Endothelial cell of umbilical vein (primary cell): ENCODE data around the gene GLRB. TPM values are rescaled to one million over a fixed set of nuclear protein-coding genes. Genes with fewer than 3 reads are reported as not detected.

Experiments
- BruUV-seq: library from RNA; stranded (reverse); fragments of 400-500 nt; replicated peaks from 2 replicates; lab custom pipeline; 2021; lab: Mats Ljungman, UMichigan
- CTCF ChIA-PET: fragments of 300-600, 350-600 bp; sonication (Branson Sonifier 250); formaldehyde crosslinking; loops from one replicate; lab custom pipeline; 2021; ENCODE audit warnings: antibody characterized with exemption, inconsistent platforms; lab: Charles Lee
- POLR2A ChIA-PET: fragments of 300-600, 350-600 bp; sonication (Branson Sonifier 250); formaldehyde crosslinking; loops from one replicate; lab custom pipeline; 2021; ENCODE audit warnings: antibody characterized with exemption, inconsistent platforms; lab: Charles Lee
- DNase-seq: peaks from one replicate; pipeline ENCODE4 v3.0.0-alpha.2; 2011; ENCODE audit warnings: low read depth, low spot score
- FAIRE-seq: peaks from 2 replicates; lab custom pipeline; 2011; peaks lifted over from hg19 to GRCh38; lab: Jason Lieb, UNC
- H2AFZ ChIP-seq: 2 replicates; pipeline ENCODE4 v1.6.0; 2012; ENCODE audit warnings: low read depth, low read length, control low read depth, inconsistent platforms
- H3K27ac ChIP-seq: 2 replicates; pipeline ENCODE4 v1.5.1; 2011; ENCODE audit warnings: low read depth, mild to moderate bottlenecking, control low read depth, low read length, moderate library complexity; ENCODE audit not compliant: insufficient read depth
- H3K27me3 ChIP-seq, 2 experiments: 2 replicates each; pipeline versions ENCODE4 v1.6.0 to v1.6.1; 2011; ENCODE audit warnings: low read length in 2 of 2, mixed read lengths in 1 of 2; ENCODE audit not compliant: control insufficient read depth in 2 of 2, insufficient read depth in 2 of 2
- H3K36me3 ChIP-seq, 2 experiments: 2 replicates in 1 of 2; 3 replicates in 1 of 2; pipeline ENCODE4 v1.5.1; 2011; ENCODE audit warnings: low read length in 2 of 2, mild to moderate bottlenecking in 1 of 2, moderate library complexity in 1 of 2; ENCODE audit not compliant: control insufficient read depth in 2 of 2, insufficient read depth in 2 of 2; ENCODE audit errors: extremely low read depth in 1 of 2
- H3K4me1 ChIP-seq: 3 replicates; pipeline ENCODE4 v1.5.1; 2011; ENCODE audit warnings: mild to moderate bottlenecking, low read length; ENCODE audit not compliant: control insufficient read depth, insufficient read depth; ENCODE audit errors: extremely low read depth
- H3K4me2 ChIP-seq: 2 replicates; pipeline ENCODE4 v1.6.1; 2011; ENCODE audit warnings: low read length, control low read depth, mixed read lengths; ENCODE audit not compliant: insufficient read depth
- H3K4me3 ChIP-seq, 3 experiments: fragments of 200-600 bp in 1 of 3; sonication (generic), shearing (Covaris generic) in 1 of 3; replicated peaks in 1 of 3; 2 replicates each; pipeline ENCODE4 v1.5.1; 2011 to 2016; ENCODE audit warnings: control low read depth in 3 of 3, low read length in 3 of 3, mild to moderate bottlenecking in 2 of 3, inconsistent platforms in 1 of 3, low read depth in 1 of 3, moderate library complexity in 1 of 3; ENCODE audit not compliant: insufficient read depth in 1 of 3
- H3K79me2 ChIP-seq: 2 replicates; pipeline ENCODE4 v1.6.0; 2012; ENCODE audit warnings: low read length, inconsistent platforms; ENCODE audit not compliant: control insufficient read depth, insufficient read depth
- H3K9ac ChIP-seq: replicated peaks from 2 replicates; pipeline ENCODE3; 2011; ENCODE audit warnings: low read length, control low read depth; ENCODE audit not compliant: insufficient read depth; ENCODE audit errors: extremely low read depth
- H3K9me1 ChIP-seq: replicated peaks from 3 replicates; pipeline ENCODE4 v1.6.0; 2011; ENCODE audit warnings: mild to moderate bottlenecking, low read length; ENCODE audit not compliant: control insufficient read depth, insufficient read depth; ENCODE audit errors: extremely low read depth
- H3K9me3 ChIP-seq: replicated peaks from 2 replicates; pipeline ENCODE4 v1.5.1; 2012; ENCODE audit warnings: low read length, inconsistent platforms; ENCODE audit not compliant: control insufficient read depth, insufficient read depth
- H4K20me1 ChIP-seq: replicated peaks from 2 replicates; pipeline ENCODE3; 2011; ENCODE audit warnings: mild to moderate bottlenecking, low read length; ENCODE audit not compliant: control insufficient read depth, insufficient read depth; ENCODE audit errors: extremely low read depth
- CTCF ChIP-seq, 2 donors: IDR thresholded peaks; 1 replicate in 1 of 2; 2 replicates in 1 of 2; pipeline ENCODE4 v1.5.1; 2011; ENCODE audit warnings: low read length in 2 of 2, mild to moderate bottlenecking in 2 of 2, moderate library complexity in 2 of 2, control low read depth in 1 of 2, inconsistent platforms in 1 of 2, low read depth in 1 of 2; ENCODE audit not compliant: insufficient read depth in 1 of 2; ENCODE audit errors: extremely low read depth in 1 of 2
- EZH2 ChIP-seq: IDR thresholded peaks from 2 replicates; pipeline ENCODE4 v1.6.1; 2012; ENCODE audit warnings: borderline replicate concordance, low read depth, mild to moderate bottlenecking, moderate library complexity, low read length, inconsistent platforms; ENCODE audit not compliant: severe bottlenecking
- FOS ChIP-seq: IDR thresholded peaks from 2 replicates; pipeline ENCODE4 v1.6.1; 2011; ENCODE audit warnings: mild to moderate bottlenecking, low read length, moderate library complexity, borderline replicate concordance; ENCODE audit not compliant: insufficient read depth
- GATA2 ChIP-seq: IDR thresholded peaks from 2 replicates; pipeline ENCODE4 v1.7.0; 2011; ENCODE audit warnings: low read depth, mild to moderate bottlenecking, moderate library complexity, mixed read lengths, low read length; ENCODE audit not compliant: insufficient read length, insufficient read depth
- JUN ChIP-seq: IDR thresholded peaks from 2 replicates; pipeline ENCODE4 v1.6.1; 2011; ENCODE audit warnings: borderline replicate concordance, low read depth; ENCODE audit not compliant: insufficient read length, insufficient read depth
- MAX ChIP-seq: IDR thresholded peaks from 2 replicates; pipeline ENCODE4 v1.6.1; 2011; ENCODE audit not compliant: insufficient read depth, insufficient read length
- MYC ChIP-seq: IDR thresholded peaks from one replicate; pipeline ENCODE4 v1.6.1; 2011; ENCODE audit warnings: mild to moderate bottlenecking, low read depth, low read length
- POLR2A ChIP-seq: IDR thresholded peaks from 2 replicates; pipeline ENCODE4 v1.6.1; 2012; ENCODE audit warnings: low read depth, mild to moderate bottlenecking, control low read depth, low read length
- POLR2AphosphoS5 ChIP-seq: IDR thresholded peaks from 2 replicates; pipeline ENCODE4 v1.6.1; 2012; ENCODE audit warnings: low read depth, mild to moderate bottlenecking, control low read depth, low read length, moderate library complexity; ENCODE audit not compliant: insufficient read depth
- dilution Hi-C: fragments of 300-500 bp; cut with MboI; formaldehyde crosslinking; loops from one replicate; pipeline ENCODE4 v1.15.0; 2019; ENCODE audit warnings: low sequenced_read_pairs; ENCODE audit not compliant: extremely low pct_ligation_motif_present
- intact Hi-C: fragments of 100-400 bp; cut with micrococcal nuclease; formaldehyde crosslinking; loops from one replicate; pipeline ENCODE4 v1.10.0; 2022
- polyA plus RNA-seq, 4 experiments: library from polyadenylated mRNA; depleted of rRNA in 3 of 4; stranded (reverse) in 3 of 4; unstranded in 1 of 4; fragments of >200 nt; gene quantifications; 2 replicates each; pipeline versions ENCODE4 v1.2.1 to v1.2.3, GENCODE V29; 2011 to 2012; ENCODE audit warnings: missing spikeins in 1 of 4
- total RNA-seq: library from RNA; stranded (reverse); gene quantifications from 2 replicates; pipeline ENCODE4 v1.2.3, GENCODE V29; 2021

The GLRB gene
- total and polyA plus RNA-seq, 2 donors (not counting 3 experiments of a cell fraction or from before 2014, with no cell fraction given), result 3.8 to 5.7 TPM

GRCh38 chr4:157080605-157081004 is 4.7 kb downstream of the GLRB start:
- POLR2A ChIA-PET, result no interaction called here
- DNase-seq (no peak), FAIRE-seq (no peak)
- intact Hi-C loops, result loop anchor here (5.0 kb wide), 1 partner anchor 763 kb away; no protein-coding TSS in a partner anchor
- no peaks in the 10 kb centered on the region for H3K9me1 ChIP-seq
- no TSS peak for BruUV-seq
- H3K79me2 ChIP-seq, result no peaks in the 10 kb centered on the region
- CTCF ChIA-PET, result no interaction called here
- no peak overlapping the region for H2AFZ ChIP-seq
- H3K9ac ChIP-seq, result no peak overlapping the region
- H3K27ac ChIP-seq, result no peak overlapping the region
- no peaks in the 10 kb centered on the region for H3K27me3 ChIP-seq
- no peaks in the 10 kb centered on the region for H3K4me1 ChIP-seq
- dilution Hi-C loops, result no loop called here
- TF ChIP-seq JUN (no peak), MYC (no peak), EZH2 (no peak), MAX (no peak), CTCF (IDR thresholded peaks at IDR 0.05; ENCODE audit: extremely low read depth in 1 of 2, insufficient read depth in 1 of 2, low read depth in 1 of 2, low read length in 2 of 2) (no peak), GATA2 (no peak), POLR2A (no peak), FOS (no peak), POLR2AphosphoS5 (no peak)
- no peak overlapping the region for H3K4me3 ChIP-seq
- H3K9me3 ChIP-seq, result no peaks in the 10 kb centered on the region
- no peaks in the 10 kb centered on the region for H4K20me1 ChIP-seq
- no peak overlapping the region for H3K4me2 ChIP-seq
- H3K36me3 ChIP-seq, result no peaks in the 10 kb centered on the region
